Jurkat, Clone E6-1 (cell line): ENCODE measurements around the gene HS6ST3.

Experiments
- DNase-seq: peaks from one replicate; pipeline ENCODE4 v3.0.0-alpha.2; 2011; ENCODE audit warnings: low read depth, low spot score
- H3K4me3 ChIP-seq: 2 replicates; pipeline ENCODE4 v1.5.1; 2011; ENCODE audit warnings: mild to moderate bottlenecking, low read length, control low read depth, moderate library complexity

The HS6ST3 gene

DNA sequence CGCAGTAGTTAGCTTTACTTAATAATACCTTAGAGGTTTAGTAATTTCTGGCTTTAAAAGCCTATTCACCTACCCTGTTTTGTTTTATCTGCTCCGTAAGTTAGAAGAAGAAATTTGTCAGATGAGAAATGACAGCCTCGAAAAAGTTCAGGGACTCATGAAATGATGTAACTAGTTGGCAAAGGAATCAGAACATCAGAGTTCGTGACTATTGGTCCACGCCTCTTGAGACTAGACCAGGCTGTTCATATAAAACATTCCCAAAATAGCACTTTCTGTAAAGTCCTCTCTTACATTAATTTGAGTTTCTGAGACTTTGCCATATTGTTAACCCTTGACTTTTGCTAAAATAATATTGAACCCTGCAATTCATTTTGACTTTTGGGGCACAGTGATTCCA is 92.0 kb downstream of the HS6ST3 start:
- no peak for DNase-seq
- no peak overlapping the region for H3K4me3 ChIP-seq

DNA sequence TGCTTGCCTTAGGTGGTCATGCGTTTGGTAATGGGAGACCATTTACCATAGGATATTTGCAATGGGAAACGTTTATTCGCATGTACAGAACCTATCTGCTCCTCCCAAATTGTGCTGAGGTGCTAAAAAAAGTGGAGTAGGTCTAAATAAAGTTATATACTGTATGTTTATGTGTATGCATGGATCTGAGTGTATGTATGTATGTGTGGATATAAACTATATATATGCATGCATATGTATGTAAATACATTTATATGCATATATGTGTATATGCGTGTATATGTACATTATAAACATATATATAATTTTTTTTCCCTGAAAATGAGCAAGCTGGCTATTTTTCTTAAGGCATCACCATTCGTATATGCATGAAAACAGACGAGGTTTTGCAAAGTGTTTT is 95.9 kb downstream of the HS6ST3 start:
- no peak overlapping the region for H3K4me3 ChIP-seq
- no peak for DNase-seq

- DNase-seq = no peak
- H3K4me3 ChIP-seq = no peak overlapping the region
These were observed 101.5 kb downstream of the HS6ST3 start for GRCh38 chr13:96191367-96191766.

DNA sequence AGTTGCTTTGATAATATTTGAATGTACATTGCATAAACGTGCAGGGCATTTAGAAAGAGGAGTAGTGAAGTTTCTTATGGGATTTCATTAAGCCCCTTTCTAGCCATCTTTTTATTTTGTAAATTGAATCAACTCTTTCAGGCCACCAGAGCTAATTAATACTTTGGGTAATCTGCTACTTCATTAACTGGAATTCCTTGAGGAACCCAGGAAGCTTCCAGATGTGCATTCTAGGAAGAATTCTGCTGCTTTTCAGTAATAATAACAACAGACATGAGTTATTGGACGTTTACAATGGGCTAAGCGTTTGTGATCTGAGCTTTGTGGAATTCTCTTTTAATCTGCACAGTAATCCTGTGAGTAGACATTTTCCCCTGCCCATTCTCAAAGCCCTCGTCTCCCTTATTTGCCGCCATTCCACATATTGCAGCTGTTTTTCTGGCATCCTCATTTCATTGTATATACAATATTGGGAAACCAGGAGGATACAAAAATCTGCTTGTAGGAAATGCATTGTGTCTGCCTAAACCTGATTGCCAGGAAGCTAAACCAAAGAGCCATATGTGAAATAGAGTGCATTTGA is 103.9 kb downstream of the HS6ST3 start:
- no peak overlapping the region for H3K4me3 ChIP-seq
- no peak for DNase-seq

DNA sequence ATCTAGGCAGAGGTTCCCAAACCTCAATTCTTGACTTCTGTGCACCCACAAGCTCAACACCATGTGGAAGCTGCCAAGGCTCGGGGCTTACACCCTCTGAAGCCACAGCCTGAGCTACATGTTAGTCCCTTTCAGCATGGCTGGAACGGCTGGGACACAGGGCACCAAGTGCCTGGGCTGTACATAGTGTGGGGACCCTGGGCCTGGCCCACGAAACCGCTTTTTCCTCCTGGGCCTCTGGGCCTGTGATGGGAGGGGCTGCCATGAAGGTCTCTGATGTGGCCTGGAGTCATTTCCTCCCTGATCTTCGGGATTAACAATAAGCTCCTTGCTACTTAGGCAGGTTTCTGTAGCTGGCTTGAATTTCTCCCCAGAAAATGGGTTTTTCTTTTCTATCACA is 108.1 kb downstream of the HS6ST3 start:
- H3K4me3 ChIP-seq = no peak overlapping the region
- no peak for DNase-seq

DNA sequence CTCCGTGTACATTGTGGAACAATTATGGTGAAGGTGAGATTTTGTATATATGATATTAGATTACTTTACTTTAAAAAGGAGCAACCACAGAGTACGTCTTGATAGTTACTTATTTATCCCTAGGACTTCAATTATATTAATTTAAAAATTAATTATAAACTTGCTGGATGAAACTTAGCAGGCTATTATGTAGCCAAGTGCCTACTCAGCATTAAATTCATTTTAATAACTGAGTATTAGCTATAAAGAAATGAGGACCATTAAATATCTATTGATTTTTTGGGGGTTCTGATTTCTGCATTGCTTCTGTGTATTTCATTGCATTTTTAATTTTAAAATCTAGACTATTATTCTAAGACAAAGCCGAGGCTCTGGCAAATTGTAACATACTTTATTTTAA is 109.4 kb downstream of the HS6ST3 start:
- no peak overlapping the region for H3K4me3 ChIP-seq
- no peak for DNase-seq

DNA sequence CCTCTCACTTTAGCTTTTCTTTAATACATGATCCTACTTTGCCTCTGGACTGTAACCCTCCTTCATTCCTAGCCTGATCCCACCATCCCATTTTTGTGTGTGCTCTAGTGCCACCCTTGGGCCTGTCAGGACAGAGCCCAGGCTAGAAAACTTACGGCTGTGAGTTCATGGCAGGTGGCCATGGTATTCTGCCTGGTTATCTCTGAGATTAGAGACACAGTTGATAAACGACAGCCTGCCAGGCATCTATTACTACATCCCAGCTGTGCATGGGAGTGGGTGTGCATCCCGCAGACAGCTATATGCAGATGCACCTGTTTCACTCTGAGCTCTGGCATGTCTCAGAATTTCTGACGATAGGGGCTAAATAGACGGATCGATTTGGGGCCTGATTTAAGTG is 110.9 kb downstream of the HS6ST3 start:
- no peak for DNase-seq
- no peak overlapping the region for H3K4me3 ChIP-seq

DNA sequence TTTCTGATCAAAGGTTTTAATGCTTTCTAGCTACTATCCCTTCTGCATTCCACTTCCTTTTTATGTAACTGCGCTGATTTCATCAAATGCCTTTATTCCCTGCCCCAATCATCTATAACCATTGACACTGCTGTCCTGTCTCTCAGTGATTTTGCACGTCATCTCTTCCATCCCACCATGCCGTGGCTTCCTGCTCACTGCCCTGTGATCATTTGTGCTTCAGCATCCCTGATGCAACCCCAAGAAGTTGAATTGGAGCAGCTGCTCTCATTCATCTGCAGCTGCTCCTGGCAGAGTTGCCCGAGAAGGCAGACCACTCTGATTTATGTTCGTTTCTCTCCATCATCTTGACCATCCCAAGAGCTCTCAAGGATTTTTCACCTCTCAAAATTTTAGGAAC is 112.4 kb downstream of the HS6ST3 start:
- no peak overlapping the region for H3K4me3 ChIP-seq
- DNase-seq = no peak

- DNase-seq = no peak
These were observed 113.6 kb downstream of the HS6ST3 start for GRCh38 chr13:96203471-96203870.

GRCh38 chr13:96214824-96215445 is 125.0 kb downstream of the HS6ST3 start:
- H3K4me3 ChIP-seq = no peak overlapping the region
- peak; percentile 36 for DNase-seq

More at GRCh38 chr13:96203471-96203870, 113.6 kb downstream of the HS6ST3 start:
- H3K4me3 ChIP-seq = no peak overlapping the region

DNA sequence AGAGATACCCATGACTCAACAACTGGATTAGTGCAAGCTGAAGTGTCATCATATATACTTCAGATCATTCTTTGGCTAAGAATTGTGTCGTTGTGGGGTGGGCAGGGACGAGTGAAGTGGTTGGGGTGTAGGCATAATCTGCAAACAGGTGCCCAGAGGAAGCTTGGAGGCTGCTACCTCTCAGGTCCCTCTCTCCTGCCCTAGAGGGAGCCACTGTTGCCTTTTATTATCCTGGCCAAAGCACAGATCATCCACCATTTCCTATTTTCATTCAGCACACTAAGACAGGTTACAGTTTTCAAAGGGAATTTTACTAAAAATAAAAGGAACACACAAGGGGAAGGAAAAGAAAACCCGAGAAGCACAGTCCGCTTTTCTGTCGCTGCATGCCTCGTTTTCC is 126.6 kb downstream of the HS6ST3 start:
- no peak for DNase-seq
- H3K4me3 ChIP-seq = no peak overlapping the region

DNA sequence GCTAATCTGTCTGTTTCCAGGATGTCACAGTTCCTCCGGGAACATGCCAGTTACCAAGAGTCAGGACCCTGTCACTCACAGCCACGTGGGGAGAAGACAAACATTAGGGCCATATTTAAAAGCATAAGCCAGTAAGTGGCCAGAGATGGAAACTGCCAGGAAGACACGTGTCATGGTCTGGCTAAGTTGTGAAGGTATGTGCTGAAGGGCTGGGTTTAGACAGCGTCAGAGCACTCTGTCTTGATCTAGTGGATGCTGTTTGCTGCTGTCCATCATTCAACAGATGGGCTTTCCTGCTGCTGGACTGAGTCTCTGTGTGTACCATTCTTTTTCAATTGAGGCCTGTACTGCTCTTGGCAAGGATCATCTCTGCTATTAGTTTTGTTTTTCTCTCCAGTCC is 128.6 kb downstream of the HS6ST3 start:
- no peak for DNase-seq
- H3K4me3 ChIP-seq = no peak overlapping the region

DNA sequence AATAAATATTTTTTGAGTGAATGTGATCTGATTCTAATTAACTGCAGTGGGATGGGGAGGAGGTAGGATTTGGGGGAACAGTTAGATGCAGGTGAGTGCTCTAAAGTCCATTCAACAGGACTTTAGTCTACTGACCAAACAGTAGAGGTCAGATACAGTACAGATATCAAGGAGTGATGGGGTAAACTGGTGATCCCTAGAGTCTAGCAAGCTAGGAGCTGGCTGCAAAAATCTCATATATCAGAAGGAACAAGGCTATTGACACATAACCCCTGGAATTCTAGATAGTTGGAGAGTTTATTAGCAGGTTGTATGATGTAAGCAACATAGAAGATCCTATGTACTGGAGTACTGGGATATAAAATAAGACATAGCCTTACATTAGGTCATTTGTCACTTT is 131.6 kb downstream of the HS6ST3 start:
- H3K4me3 ChIP-seq = no peak overlapping the region
- DNase-seq = no peak

DNA sequence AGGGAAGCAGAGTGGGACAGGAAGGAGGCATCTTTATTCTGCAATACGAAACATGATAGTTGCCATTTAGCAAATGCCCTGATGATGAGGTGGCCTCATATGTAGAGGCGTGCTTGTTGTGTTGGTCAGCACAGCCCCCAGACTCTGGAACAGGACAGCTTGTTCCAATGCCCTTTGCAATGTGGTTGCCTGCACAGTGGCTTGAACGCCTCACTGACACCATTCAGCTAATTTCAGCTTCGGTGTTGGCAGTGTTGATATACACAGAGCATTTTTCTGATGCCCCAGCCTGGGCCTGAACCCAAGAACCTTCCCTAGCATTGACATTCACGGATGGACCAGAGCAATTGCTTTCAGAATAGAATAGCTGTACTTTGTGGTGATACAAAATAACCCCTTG is 133.3 kb downstream of the HS6ST3 start:
- H3K4me3 ChIP-seq = no peak overlapping the region
- no peak for DNase-seq

- no peak overlapping the region for H3K4me3 ChIP-seq
- DNase-seq = peak; percentile 35
These were observed 139.4 kb downstream of the HS6ST3 start for GRCh38 chr13:96229356-96229755.

GRCh38 chr13:96238241-96238640 is 148.3 kb downstream of the HS6ST3 start:
- DNase-seq = no peak
- no peak overlapping the region for H3K4me3 ChIP-seq

DNA sequence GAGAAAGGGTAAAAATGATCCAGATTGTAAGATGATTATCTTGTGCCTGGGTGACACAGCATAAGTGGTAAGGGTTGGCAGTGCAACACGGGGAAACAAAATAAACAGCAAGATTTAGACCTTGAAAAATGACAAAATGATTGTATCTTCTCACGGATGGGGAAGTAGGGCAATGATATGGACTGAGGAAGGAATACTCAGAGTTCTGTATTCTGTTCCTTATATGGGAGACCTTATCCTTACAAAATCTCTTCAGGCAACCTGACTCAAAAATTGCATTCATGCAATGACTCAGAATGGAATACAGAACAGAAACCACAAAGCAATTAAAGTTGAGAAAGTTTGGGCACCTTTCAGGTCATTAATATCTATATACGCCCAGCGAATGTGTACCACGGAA is 149.0 kb downstream of the HS6ST3 start:
- no peak overlapping the region for H3K4me3 ChIP-seq
- no peak for DNase-seq

DNA sequence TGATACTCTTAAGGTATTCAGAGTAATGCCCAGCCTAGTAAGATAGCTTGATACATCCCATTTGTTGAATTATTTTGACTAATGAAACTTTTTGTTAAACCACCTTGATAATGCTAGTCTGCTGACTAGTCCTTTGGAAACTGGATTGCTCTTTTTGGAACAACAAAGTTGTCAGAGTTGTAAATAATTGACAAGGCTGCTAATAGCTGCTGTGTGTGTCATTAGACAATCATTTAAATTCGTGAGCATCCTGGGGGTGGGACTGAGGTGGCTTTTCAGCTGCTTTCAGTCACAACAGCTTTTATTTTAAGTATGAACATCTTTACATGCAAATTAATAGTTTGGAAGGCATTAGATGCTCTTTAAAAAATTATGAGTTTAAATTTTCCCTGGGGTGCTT is 153.5 kb downstream of the HS6ST3 start:
- H3K4me3 ChIP-seq = no peak overlapping the region
- no peak for DNase-seq

DNA sequence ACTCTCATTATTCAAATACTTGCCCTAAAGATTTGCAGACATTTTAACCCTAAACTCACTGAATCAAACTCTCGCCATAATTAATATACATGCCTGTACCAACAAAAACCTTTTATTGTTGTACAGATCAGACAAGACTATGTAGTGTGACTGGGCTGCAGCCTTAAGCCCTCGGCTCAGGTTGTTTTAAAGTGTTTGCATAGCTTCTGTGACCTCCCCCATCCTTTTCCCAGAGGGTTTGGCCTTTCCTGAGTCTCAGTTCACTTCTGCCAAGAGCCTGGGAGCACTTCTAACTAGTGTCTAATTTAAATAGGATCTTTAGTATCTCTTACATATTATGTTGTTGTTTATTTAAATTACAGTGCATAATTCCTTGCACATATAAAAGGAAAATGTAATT is 158.2 kb downstream of the HS6ST3 start:
- no peak overlapping the region for H3K4me3 ChIP-seq
- DNase-seq = no peak

DNA sequence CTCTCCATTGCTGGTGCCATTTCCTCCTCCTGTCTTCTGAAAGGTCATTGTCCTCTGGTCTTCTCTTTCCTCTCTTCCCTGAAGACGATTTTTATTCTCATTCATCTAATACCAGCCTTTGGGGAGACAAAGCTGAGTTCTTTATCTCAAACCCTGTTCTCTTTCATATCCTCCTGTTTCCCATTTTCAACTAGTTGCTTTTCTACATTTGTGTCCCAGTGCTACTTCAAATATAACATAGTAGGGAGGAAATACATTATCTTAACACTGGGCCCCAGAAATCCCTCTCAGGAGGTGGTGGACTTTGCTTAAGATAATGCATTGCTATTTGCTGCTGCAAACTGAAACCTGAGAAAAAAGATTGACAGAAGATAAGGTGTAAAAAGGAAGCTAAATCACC is 159.1 kb downstream of the HS6ST3 start:
- H3K4me3 ChIP-seq = no peak overlapping the region
- DNase-seq = no peak

GRCh38 chr13:96252903-96253302 is 163.0 kb downstream of the HS6ST3 start:
- no peak for DNase-seq

More at GRCh38 chr13:96252903-96253302, 163.0 kb downstream of the HS6ST3 start:
- no peak overlapping the region for H3K4me3 ChIP-seq
